HG02870 (cell line): ENCODE results near the gene CPSF2.
"Not testable (repeated sequence)": the region's sequence is repeated elsewhere in the genome, so short reads cannot be mapped to it uniquely, and the experiment has no call there.

Source experiments
- ATAC-seq: cut with Tn5 transposase; IDR thresholded peaks from one replicate; pipeline ENCODE4 v1.9.1; 2021; ENCODE audit warnings: mild to moderate bottlenecking, moderate library complexity; ENCODE audit not compliant: unreplicated experiment

The CPSF2 gene

DNA sequence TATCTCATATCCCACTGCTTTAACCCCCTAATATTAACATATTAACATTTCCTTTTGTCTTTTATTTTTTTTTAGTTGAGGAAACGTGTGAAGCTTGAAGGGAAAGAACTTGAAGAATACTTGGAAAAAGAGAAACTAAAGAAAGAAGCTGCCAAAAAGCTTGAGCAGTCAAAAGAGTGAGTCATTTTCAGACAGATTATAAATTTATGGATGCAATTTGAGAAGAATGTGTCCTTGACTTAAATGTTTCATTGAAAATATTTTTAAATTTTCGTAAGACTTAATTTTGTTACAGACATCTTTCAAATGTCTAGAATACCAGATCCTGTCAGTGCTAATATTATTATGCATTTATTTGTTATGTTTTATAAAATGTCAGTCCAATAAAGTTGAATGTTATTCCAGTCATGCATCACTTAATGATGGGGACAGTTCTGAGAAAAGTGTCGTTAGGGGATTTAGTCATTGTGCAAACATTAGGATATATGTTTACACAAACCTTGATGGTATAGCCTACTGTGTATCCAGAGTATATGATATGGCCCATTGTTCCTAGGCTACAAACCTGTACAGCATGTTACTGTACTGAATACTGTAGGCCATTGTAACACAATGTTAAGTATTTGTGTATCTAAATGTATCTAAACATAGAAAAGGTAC is 32.6 kb downstream of the CPSF2 start:
- no peak for ATAC-seq

DNA sequence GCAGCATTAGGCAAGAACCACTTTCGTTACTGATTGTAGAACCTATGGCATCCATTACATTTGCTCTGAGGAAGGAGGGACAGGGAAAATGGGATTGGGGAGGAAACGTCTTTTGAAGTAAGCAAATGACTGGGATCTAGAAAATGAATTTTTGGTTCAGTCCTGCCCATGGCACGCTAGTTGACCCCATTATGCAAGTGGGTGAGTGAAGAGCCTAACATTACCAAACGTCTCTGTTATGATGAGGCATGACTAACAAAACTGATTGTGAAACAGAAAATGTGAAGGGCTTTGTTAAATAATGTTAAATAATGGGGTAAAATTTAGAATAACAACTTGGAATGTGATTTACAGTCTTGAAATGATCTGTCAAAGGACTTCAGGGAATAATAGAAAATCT is 38.9 kb downstream of the CPSF2 start:
- no peak for ATAC-seq

GRCh38 chr14:92161521-92161920 is 39.8 kb downstream of the CPSF2 start:
- ATAC-seq: no peak

DNA sequence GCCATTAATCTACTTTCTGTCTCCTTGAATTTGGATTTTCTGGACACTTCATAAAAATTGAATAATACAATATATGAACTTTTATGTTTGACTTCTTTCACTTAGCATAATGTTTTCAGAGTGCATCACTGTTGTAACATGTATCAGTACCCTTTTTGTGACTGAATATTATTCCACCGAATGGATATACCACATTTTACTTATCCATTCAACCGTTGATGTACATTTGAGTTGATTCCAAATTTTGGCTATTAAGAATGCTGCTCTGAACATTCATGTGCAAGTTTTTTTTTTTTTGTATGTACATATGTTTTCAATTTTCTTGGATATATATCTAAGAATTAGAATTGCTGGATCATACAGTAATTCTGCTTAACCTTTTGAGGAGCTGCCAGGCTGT is 43.2 kb downstream of the CPSF2 start:
- ATAC-seq: no peak

DNA sequence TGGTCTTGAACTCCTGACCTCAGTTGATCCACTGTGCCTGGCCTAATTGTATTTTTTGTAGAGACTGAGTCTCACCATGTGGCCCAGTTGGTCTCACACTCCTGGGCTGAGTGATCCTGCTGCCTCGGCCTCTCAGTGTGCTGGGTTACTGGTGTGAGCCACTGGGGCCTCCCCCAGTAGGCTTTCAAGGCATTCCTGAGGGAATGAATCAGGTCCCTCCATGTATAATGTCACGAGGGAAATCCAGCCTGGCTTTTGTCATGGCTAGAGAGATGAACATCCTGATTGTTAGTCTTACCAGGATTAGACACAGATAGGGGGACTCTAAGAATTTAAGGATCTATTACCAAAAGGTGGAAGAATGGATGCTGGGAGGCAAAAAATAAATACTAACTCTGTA is 51.9 kb downstream of the CPSF2 start:
- no peak for ATAC-seq

DNA sequence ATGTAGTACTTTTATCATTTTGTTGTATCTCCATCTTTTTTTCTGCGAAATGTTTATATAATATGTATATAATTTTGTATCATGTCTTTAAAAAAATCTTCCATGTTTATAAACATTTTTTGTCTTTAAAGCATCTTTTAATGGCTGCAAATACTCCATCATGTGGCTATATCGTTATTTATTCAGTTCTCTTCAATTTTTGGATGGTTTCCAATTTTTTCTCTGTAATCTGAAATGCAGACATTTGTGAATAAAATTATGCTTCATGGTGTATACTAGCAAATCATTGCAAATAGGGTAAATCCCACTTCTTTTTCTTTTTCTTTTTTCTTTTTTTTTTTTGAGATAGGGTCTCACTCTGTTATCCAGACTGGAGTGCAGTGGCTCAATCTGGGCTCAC is 54.0 kb downstream of the CPSF2 start:
- no peak for ATAC-seq

DNA sequence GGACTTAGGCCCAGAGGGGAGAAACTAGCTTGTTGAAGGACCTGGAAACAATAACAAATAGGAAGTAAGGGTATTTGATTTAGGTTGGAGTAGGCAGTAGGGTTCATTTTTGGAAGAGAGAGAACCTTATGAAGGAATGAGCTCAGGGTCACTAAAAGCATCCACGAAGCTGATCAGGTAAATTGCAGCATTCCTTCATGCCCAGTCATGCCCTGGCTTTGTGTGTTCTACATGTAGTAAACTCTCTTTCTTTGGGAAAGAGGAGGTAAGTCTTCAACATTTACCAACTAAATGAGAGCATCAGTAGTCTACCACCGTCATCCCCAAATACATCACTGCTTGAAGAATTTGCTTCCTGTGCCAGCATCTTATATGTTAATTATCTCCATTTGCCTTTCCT is 54.7 kb downstream of the CPSF2 start:
- no peak for ATAC-seq

DNA sequence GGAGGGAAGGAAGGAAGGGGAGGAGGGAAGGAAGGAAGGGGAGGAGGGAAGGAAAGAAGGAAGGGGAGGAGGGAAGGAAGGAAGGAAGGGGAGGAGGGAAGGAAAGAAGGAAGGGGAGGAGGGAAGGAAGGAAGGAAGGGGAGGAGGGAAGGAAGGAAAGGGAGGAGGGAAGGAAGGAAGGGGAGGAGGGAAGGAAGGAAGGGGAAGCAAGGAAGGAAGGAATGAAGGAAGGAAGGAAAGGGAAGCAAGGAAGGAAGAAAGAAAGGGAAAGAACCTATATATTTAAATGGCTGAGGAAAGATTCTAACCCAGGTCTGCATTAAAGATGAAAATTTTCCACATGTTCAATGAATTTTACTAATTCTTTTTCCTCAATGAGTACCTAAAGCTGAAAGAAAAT is 57.4 kb downstream of the CPSF2 start:
- ATAC-seq: not testable (repeated sequence)

GRCh38 chr14:92185559-92185958 is 63.8 kb downstream of the CPSF2 start:
- no peak for ATAC-seq

DNA sequence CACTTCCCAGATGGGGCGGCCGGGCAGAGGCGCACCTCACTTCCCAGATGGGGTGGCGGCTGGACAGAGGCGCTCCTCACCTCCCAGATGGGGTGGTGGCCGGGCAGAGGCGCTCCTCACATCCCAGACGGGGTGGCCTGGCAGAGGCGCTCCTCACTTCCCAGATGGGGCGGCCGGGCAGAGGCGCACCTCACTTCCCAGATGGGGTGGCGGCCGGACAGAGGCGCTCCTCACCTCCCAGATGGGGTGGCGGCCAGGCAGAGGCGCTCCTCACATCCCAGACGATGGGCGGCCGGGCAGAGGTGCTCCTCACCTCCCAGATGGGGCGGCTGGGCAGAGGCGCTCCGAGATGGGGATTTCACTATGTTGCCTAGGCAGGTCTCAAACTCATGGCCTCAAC is 65.8 kb downstream of the CPSF2 start:
- not testable (repeated sequence) for ATAC-seq

GRCh38 chr14:92190768-92191167 is 69.0 kb downstream of the CPSF2 start:
- ATAC-seq: no peak

- no peak for ATAC-seq
Observed at GRCh38 chr14:92198804-92199203, 77.0 kb downstream of the CPSF2 start.

GRCh38 chr14:92199763-92200162 is 78.0 kb downstream of the CPSF2 start:
- ATAC-seq: no peak

DNA sequence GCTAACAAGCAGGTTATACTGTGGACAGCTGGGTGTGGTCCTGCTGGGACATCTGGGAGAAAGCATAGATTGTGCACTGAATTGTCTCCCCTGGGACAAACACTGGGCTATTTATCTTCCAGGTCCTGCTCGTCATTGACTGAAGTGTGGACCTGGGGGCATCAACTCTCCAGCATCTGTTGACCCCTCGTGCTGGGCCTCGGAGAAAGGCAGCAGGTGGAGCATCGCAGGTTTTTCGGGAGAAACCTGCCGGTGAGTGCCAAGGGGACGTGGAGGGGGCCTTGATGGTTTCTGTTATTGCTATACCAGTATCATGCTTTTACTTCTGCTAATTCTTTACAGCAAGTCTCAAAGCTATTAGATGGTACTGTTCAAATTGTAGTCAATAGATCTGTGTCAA is 81.3 kb downstream of the CPSF2 start:
- ATAC-seq: no peak

DNA sequence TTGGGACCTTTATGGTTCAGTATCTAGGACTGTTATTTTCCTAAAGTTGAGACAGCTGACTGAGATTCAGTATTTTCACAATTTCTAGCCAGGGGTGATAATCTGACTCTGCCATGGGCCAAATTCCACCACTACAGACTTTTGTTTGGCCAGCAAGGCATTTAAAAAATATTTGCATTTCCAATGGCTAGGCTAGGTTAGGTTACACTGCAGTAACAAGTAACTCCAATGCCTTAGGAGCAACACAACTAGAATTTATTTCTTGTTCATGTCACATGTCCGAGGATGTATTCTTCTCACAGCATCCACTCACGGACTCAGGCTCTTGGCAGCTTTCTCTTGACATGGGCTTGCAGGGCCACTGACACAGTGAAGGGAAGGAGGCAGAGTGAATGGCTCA is 83.0 kb downstream of the CPSF2 start:
- no peak for ATAC-seq

GRCh38 chr14:92207012-92207927 is 85.5 kb downstream of the CPSF2 start:
- ATAC-seq: no peak

GRCh38 chr14:92207928-92208265 is 86.1 kb downstream of the CPSF2 start:
- ATAC-seq: no peak

GRCh38 chr14:92209141-92209540 is 87.4 kb downstream of the CPSF2 start:
- no peak for ATAC-seq

- not testable (repeated sequence) for ATAC-seq
Observed at GRCh38 chr14:92213125-92213524, 91.4 kb downstream of the CPSF2 start.

DNA sequence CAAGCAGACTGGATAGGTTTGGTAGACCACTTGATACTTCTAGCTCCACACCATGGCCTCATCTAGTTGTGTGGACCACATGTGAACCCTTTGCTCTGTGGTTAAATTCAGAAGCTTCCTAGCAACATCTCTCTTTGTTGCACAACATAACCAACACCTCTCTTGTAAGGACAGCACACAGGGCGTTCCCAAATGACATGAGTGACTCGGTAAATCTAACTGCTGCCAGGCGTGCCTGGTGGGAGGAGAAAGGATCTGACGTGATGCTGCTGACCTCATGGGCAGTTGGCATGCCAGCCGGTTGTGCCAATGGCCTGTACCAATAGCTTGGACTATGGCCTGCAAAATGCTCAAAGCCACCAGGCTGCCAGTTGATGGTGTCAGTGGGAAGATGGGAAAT is 93.8 kb downstream of the CPSF2 start:
- ATAC-seq: no peak

- ATAC-seq: no peak
Observed at GRCh38 chr14:92217936-92218335, 96.2 kb downstream of the CPSF2 start.
